HepG2 (cell line): ENCODE results near the gene NUDCD2. TPM values are rescaled to one million over a fixed set of nuclear protein-coding genes. Genes with fewer than 3 reads are reported as not detected.

Experiments used
- ATAC-seq: fragments of 200-7000 bp; cut with Tn5 transposase; 3 replicates; pipeline ENCODE4 v1.9.1; 2020; ENCODE audit warnings: mild to moderate bottlenecking, moderate library complexity
- BruUV-seq: library from RNA; stranded (reverse); fragments of 400-500 nt; replicated peaks from 2 replicates; lab custom pipeline; 2021; lab: Mats Ljungman, UMichigan
- CTCF ChIA-PET: fragments of 300-600 bp; formaldehyde crosslinking; extraction: SDS; loops from one replicate; lab custom pipeline; 2021; ENCODE audit warnings: low total read pairs, inconsistent platforms, low intra/inter-chr PET ratio; lab: Yijun Ruan, JAX
- POLR2A ChIA-PET: fragments of 350-600 bp; sonication (Branson Sonifier 250); formaldehyde crosslinking; loops from one replicate; lab custom pipeline; 2020; ENCODE audit warnings: antibody characterized with exemption, inconsistent platforms; lab: Yijun Ruan, JAX
- DNase-seq: peaks from one replicate; pipeline ENCODE4 v3.0.0-alpha.2; 2015; ENCODE audit warnings: low spot score
- FAIRE-seq: peaks from 3 replicates; lab custom pipeline; 2011; peaks lifted over from hg19 to GRCh38; lab: Jason Lieb, UNC
- H2AFZ ChIP-seq: one replicate; pipeline ENCODE4 v1.6.1; 2011; ENCODE audit warnings: low read length, inconsistent platforms
- H3K27ac ChIP-seq: fragments of 300-600 bp; 3 replicates; pipeline ENCODE4 v1.8.0; 2011; ENCODE audit warnings: mixed run types, mild to moderate bottlenecking, mixed read lengths, low read length, inconsistent platforms; ENCODE audit not compliant: insufficient read depth; ENCODE audit errors: extremely low read length
- H3K27me3 ChIP-seq, 2 experiments: fragments of 200-600 bp in 1 of 2; 2 replicates in 1 of 2; 3 replicates in 1 of 2; pipeline versions ENCODE4 v1.6.0 to v1.8.0; 2011; ENCODE audit warnings: low read length in 2 of 2, mild to moderate bottlenecking in 2 of 2, moderate library complexity in 2 of 2, inconsistent platforms in 1 of 2; ENCODE audit not compliant: insufficient read depth in 2 of 2, control insufficient read depth in 1 of 2
- H3K36me3 ChIP-seq, 2 experiments: fragments of 200-600 bp in 1 of 2; replicated peaks in 1 of 2; 2 replicates in 1 of 2; 3 replicates in 1 of 2; pipeline versions ENCODE4 v1.5.1 to v1.8.0; 2011; ENCODE audit warnings: low read length in 2 of 2, inconsistent platforms in 1 of 2; ENCODE audit not compliant: insufficient read depth in 2 of 2, control insufficient read depth in 1 of 2
- H3K4me1 ChIP-seq: 2 replicates; pipeline ENCODE4 v1.5.1; 2012; ENCODE audit warnings: low read length, inconsistent platforms; ENCODE audit not compliant: insufficient read depth
- H3K4me2 ChIP-seq: 2 replicates; pipeline ENCODE4 v1.6.0; 2011; ENCODE audit warnings: low read depth, low read length, inconsistent platforms
- H3K4me3 ChIP-seq, 3 experiments: fragments of 200-600 bp in 1 of 3; sonication (generic), shearing (Covaris generic) in 1 of 3; replicated peaks in 1 of 3; 2 replicates each; pipeline ENCODE4 v1.5.1; 2011 to 2016; ENCODE audit warnings: low read length in 3 of 3, inconsistent platforms in 2 of 3, low read depth in 2 of 3, mild to moderate bottlenecking in 2 of 3, control low read depth in 1 of 3, mixed read lengths in 1 of 3; ENCODE audit not compliant: insufficient read depth in 1 of 3
- H3K79me2 ChIP-seq: one replicate; pipeline ENCODE4 v1.6.1; 2011; ENCODE audit warnings: low read length, inconsistent platforms; ENCODE audit not compliant: insufficient read depth
- H3K9ac ChIP-seq: 2 replicates; pipeline ENCODE4 v1.6.0; 2011; ENCODE audit warnings: mild to moderate bottlenecking, low read depth, low read length, inconsistent platforms; ENCODE audit not compliant: insufficient read depth
- H3K9me3 ChIP-seq: 2 replicates; pipeline ENCODE4 v1.5.1; 2012; ENCODE audit warnings: mild to moderate bottlenecking, low read length
- H4K20me1 ChIP-seq: 2 replicates; pipeline ENCODE4 v1.6.0; 2011; ENCODE audit warnings: inconsistent platforms, mild to moderate bottlenecking, low read length, moderate library complexity; ENCODE audit not compliant: insufficient read depth
- ELF1 ChIP-seq: sonication (generic); formaldehyde crosslinking; IDR thresholded peaks from 2 replicates; pipeline ENCODE4 v1.4.0; 2020; ENCODE audit warnings: missing genetic modification reagents
- MEIS2 ChIP-seq: sonication (generic); formaldehyde crosslinking; IDR thresholded peaks from 2 replicates; pipeline ENCODE4 v1.9.0; 2021; ENCODE audit warnings: mild to moderate bottlenecking, missing genetic modification reagents
- SAP130 ChIP-seq: IDR thresholded peaks from 2 replicates; pipeline ENCODE4 v1.6.1; 2016; ENCODE audit warnings: low read depth
- SP140L ChIP-seq: sonication (generic); formaldehyde crosslinking; IDR thresholded peaks from 2 replicates; pipeline ENCODE4 v1.4.0; 2020; ENCODE audit warnings: missing genetic modification reagents, borderline replicate concordance
- SRSF4 ChIP-seq: fragments of 200-400 bp; formaldehyde crosslinking; IDR thresholded peaks from one replicate; pipeline ENCODE4 v1.6.1; 2018; ENCODE audit warnings: mild to moderate bottlenecking, low read depth, low read length, moderate library complexity; ENCODE audit not compliant: poor library complexity, severe bottlenecking
- ZBTB21 ChIP-seq: sonication (generic); formaldehyde crosslinking; IDR thresholded peaks from 2 replicates; pipeline ENCODE4 v1.4.0; 2020; ENCODE audit warnings: missing genetic modification reagents
- ZBTB42 ChIP-seq: sonication (generic); formaldehyde crosslinking; IDR thresholded peaks from 2 replicates; pipeline ENCODE4 v1.5.0; 2020; ENCODE audit warnings: mild to moderate bottlenecking, missing genetic modification reagents
- ZMAT3 ChIP-seq: sonication (generic); formaldehyde crosslinking; conservative IDR thresholded peaks from 2 replicates; pipeline ENCODE4 v1.7.0; 2021; ENCODE audit warnings: missing genetic modification reagents
- ZMYM4 ChIP-seq: sonication (generic); formaldehyde crosslinking; IDR thresholded peaks from 2 replicates; pipeline ENCODE4 v1.8.1; 2023; ENCODE audit warnings: mild to moderate bottlenecking, missing genetic modification reagents
- ZNF407 ChIP-seq: sonication (generic); formaldehyde crosslinking; IDR thresholded peaks from one replicate; pipeline ENCODE4 v1.5.1; 2020; ENCODE audit warnings: mild to moderate bottlenecking, missing genetic modification reagents; ENCODE audit errors: not compliant biosample characterization
- ZNF451 ChIP-seq: sonication (generic); formaldehyde crosslinking; IDR thresholded peaks from 2 replicates; pipeline ENCODE4 v1.5.0; 2020; ENCODE audit warnings: mild to moderate bottlenecking, missing genetic modification reagents
- ZNF543 ChIP-seq: sonication (generic); formaldehyde crosslinking; IDR thresholded peaks from 2 replicates; pipeline ENCODE4 v1.4.0; 2020; ENCODE audit warnings: mild to moderate bottlenecking, missing genetic modification reagents
- ZNF83 ChIP-seq: sonication (generic); formaldehyde crosslinking; IDR thresholded peaks from 2 replicates; pipeline ENCODE4 v1.4.0; 2020; ENCODE audit warnings: missing genetic modification reagents, mild to moderate bottlenecking, borderline replicate concordance
- ZSCAN25 ChIP-seq: sonication (generic); formaldehyde crosslinking; IDR thresholded peaks from 2 replicates; pipeline ENCODE4 v1.8.0; 2022; ENCODE audit warnings: mild to moderate bottlenecking, missing genetic modification reagents
- WGBS: methylation state at CpG from one replicate; pipeline ENCODE4 v1.1.6; 2017; ENCODE audit warnings: low lambda C conversion rate; 5-methylcytosine and 5-hydroxymethylcytosine counted together
- in situ Hi-C: cut with HindIII; loops from 2 replicates; pipeline ENCODE4 v1.10.0; 2017; ENCODE audit warnings: low pct_unique_long_range_greater_than_20kb; ENCODE audit not compliant: extremely low pct_ligation_motif_present
- intact Hi-C: fragments of 100-400 bp; cut with micrococcal nuclease; formaldehyde crosslinking; loops from one replicate; pipeline ENCODE4 v1.10.0; 2022; ENCODE audit not compliant: unreplicated experiment
- polyA plus RNA-seq, 8 experiments: library from polyadenylated mRNA; depleted of rRNA in 3 of 8; stranded (reverse) in 7 of 8; unstranded in 1 of 8; fragments of >200 nt; fragmentation: Illumina TruSeq in 4 of 8; extraction: Trizol in 4 of 8; gene quantifications; 2 replicates each; pipeline versions ENCODE4 v1.2.1 to v1.2.3, GENCODE V29; 2011 to 2016; ENCODE audit warnings: low read depth in 4 of 8, missing spikeins in 1 of 8, mixed read lengths in 1 of 8; ENCODE audit not compliant: insufficient read depth in 1 of 8
- total RNA-seq, 5 experiments: library from RNA; depleted of rRNA; stranded (reverse); fragments of >200 nt; fragmentation: Illumina TruSeq; extraction: Trizol; gene quantifications; 2 replicates each; pipeline ENCODE4 v1.2.3, GENCODE V29; 2016; ENCODE audit warnings: low read depth in 1 of 5
- TF ChIP-seq, protein P1 (sequence below): sonication (generic); formaldehyde crosslinking; IDR thresholded peaks from 2 replicates; pipeline ENCODE4 v1.4.0; 2020; ENCODE audit warnings: missing genetic modification reagents

NUDCD2 gene
- total and polyA plus RNA-seq, 2 of the 13 experiments (the other 11 are each of a cell fraction or from before 2014, with no cell fraction given) = 14.8 to 39.2 TPM

- TF ChIP-seq ZNF407 (CRISPR knock-in tag) (no peak), ZMYM4 (0 out of 2 replicates have a peak, but pooled peaks have one; percentile 24)
These were observed 26.6 kb downstream of the NUDCD2 start (continued) for GRCh38 chr5:163433271-163433670.

GRCh38 chr5:163432544-163432943 is 27.4 kb downstream of the NUDCD2 start:
- in situ Hi-C loops = no loop called here
- TF ChIP-seq, protein P1, sequence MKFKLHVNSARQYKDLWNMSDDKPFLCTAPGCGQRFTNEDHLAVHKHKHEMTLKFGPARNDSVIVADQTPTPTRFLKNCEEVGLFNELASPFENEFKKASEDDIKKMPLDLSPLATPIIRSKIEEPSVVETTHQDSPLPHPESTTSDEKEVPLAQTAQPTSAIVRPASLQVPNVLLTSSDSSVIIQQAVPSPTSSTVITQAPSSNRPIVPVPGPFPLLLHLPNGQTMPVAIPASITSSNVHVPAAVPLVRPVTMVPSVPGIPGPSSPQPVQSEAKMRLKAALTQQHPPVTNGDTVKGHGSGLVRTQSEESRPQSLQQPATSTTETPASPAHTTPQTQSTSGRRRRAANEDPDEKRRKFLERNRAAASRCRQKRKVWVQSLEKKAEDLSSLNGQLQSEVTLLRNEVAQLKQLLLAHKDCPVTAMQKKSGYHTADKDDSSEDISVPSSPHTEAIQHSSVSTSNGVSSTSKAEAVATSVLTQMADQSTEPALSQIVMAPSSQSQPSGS (CRISPR knock-in tag) = no peak
- TF ChIP-seq SAP130 (CRISPR knock-in tag) (no peak), ZSCAN25 (CRISPR knock-in tag) (no peak), SRSF4 (no peak), MEIS2 (CRISPR knock-in tag) (no peak), ZMAT3 (CRISPR knock-in tag) (no peak), ZNF451 (no peak), ELF1 (CRISPR knock-in tag) (no peak), ZNF83 (CRISPR knock-in tag) (no peak), SP140L (CRISPR knock-in tag) (no peak), ZNF543 (no peak), ZBTB21 (CRISPR knock-in tag) (no peak), ZBTB42 (CRISPR knock-in tag) (no peak)

More at GRCh38 chr5:163432544-163432943, 27.4 kb downstream of the NUDCD2 start:
- ChIA-PET CTCF (no interaction called here), POLR2A (no interaction called here)
- H3K27me3 ChIP-seq = no peaks in the 10 kb centered on the region; a peak in 2 of 5 replicates
- no peak overlapping the region for H3K9ac ChIP-seq
- ATAC-seq (no peak), DNase-seq (no peak), FAIRE-seq (no peak)
- H3K27ac ChIP-seq = no peak overlapping the region
- no peaks in the 10 kb centered on the region for H3K36me3 ChIP-seq
- H3K4me3 ChIP-seq = no peak overlapping the region
- intact Hi-C loops = no loop called here
- peak overlapping the region; percentile 45; the same call in 1 of the 2 replicates for H3K4me2 ChIP-seq
- peaks cover under 1% of the 10 kb centered on the region for H3K79me2 ChIP-seq
- H2AFZ ChIP-seq = no peak overlapping the region
- WGBS = 0% methylated on average over 1 of the region's 1 CpG
- H3K9me3 ChIP-seq = no peaks in the 10 kb centered on the region
- BruUV-seq = no TSS peak
- no peaks in the 10 kb centered on the region for H4K20me1 ChIP-seq
- peaks cover 36% of the 10 kb centered on the region for H3K4me1 ChIP-seq
